Activated CD4-positive, CD25-positive, alpha-beta regulatory T cell treated with anti-CD3 and anti-CD28 coated beads, Interleukin-2, amount 50 U/mL, for 24 hours (primary cell): Measurements from ENCODE around the gene PSEN2.

Source experiments
- ATAC-seq, 2 donors: fragments of 150-1000 bp; cut with Tn5 transposase; one replicate each; pipeline ENCODE4 v1.10.0; 2021; ENCODE audit warnings: mild to moderate bottlenecking in 1 of 2, moderate library complexity in 1 of 2

PSEN2 gene

DNA sequence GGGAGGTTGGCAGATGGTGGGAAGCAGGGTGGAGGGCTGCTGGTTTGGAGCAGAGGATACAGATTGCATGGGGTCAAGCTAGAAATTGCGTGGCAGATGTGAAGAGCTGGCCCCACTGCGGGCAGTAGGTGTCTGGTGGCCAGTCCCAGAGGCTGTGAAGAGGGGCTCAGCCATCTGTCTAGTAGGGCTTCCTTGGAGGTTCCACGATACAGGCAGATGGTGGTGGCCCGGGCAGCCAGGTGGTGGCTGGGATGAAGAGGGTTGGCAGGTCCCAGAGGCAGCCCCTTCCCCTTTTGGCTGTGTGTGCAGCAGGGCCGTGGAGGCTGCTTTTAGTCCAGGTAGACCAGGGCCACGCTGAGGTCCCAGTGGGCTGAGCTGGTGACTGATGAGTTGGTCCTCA, 16.6 kb downstream of the PSEN2 start:
- ATAC-seq, result no peak

DNA sequence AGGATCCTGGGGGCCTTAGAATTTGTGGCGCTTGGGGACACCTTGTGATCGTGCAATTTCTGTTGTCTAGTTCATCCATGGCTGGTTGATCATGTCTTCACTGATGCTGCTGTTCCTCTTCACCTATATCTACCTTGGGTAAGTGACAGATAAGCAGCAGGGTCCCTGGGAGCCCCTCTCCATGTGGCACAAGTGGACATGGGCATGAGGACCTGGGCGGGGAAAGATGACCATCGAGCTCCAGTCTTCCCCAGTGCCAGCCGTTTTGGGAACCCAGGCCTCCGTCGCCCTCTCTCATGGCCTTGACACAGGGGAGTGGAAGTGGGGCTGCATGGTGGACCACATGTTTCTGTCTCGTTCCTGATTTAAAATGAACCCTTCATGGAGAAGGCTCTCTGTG, 17.6 kb downstream of the PSEN2 start:
- ATAC-seq, result no peak

DNA sequence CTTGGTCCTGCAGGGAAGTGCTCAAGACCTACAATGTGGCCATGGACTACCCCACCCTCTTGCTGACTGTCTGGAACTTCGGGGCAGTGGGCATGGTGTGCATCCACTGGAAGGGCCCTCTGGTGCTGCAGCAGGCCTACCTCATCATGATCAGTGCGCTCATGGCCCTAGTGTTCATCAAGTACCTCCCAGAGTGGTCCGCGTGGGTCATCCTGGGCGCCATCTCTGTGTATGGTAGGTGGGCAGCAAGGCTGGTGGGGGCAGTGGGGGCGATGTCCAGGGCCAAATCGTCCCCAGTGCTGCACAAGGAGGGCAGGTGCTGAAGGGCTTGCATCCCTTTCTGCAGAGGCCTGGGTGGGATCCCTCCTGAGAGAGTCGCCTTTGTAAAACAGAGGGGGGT, 18.4 kb downstream of the PSEN2 start:
- ATAC-seq, result no peak

DNA sequence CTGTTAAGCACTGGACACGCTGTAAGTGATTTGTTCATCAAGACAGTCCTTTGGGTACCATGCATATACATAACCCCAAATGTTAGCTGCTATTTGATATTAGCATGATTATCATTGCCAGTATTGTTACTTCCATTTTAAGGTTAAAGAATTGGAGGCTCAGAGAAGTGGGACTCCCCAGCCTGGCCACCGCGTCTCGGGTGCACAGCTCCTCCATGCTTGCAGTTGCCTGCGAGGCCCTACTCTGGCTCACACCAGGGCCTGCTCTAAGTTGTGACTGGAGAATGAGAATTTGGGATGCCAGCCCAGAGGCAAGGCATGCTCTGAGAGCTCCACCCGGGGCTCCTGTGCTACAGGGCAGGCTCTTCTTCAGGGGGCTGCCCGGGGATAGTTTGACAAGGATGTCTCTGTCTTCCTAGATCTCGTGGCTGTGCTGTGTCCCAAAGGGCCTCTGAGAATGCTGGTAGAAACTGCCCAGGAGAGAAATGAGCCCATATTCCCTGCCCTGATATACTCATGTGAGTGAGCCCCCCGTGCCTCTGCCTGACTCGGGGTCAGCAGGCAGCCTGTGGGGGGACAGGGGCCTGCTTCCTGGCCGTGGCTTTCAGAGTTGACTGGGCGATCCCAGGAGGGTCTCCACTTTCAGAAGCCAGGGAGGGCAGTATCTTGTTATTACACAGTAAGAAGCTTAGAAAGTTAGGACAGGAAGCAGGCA, 19.4 kb downstream of the PSEN2 start:
- ATAC-seq, result no peak

DNA sequence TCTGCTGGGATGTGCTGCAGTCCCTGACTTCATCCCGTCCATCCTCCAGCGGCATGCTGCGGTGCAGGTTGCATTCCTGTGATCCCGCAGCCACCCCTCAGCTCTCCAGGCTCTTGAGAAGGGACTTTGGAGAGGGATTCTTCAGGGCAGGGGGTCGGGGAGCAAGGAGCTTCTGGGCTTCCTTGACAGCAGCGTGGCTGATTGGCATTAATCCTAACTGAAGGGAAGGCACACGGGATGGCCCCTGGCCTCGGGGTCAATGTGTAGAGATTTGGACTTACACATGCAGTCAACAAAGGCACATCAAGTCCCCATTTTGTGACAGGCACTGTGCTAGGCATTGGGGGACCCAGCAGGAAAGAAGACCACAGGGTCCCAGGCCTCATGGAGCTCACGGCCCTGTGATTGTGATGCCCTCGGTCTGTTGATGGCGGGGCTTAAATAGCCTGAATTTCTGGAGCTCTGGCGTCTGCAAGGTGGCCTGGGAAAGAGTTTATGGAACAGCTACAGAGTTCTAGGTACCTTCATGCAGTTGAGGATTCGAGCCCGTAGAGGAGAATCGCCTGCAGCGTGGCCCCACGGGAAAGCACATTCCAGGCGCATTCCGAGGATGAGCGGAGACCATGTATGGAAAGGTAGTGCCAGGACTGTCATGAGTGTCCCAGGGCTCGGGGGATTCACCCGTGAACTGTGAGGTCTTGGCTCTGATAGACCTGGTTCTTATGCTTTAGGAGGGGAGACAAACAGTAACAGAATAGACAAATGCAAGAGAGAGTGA, 20.1 kb downstream of the PSEN2 start:
- ATAC-seq, result no peak

DNA sequence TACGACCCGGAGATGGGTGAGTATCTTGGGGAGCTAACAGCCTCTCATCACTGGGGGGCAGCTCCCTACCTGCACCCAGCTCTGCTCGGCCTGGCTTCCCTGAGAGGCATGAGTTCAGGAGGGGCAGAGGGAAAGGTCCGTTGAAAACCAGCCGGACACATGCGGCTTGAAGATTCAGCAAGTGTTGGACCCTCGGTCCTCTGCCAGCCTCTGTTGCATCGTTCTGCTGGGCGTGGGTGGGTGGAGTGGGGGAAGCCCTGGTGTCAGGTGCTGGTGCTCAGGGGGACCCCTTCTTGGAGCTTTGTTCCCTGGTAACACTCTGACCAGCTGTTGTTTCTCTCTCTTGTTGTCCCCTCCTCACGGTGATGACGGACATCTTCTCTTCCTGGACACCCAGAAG, 20.9 kb downstream of the PSEN2 start:
- ATAC-seq, result no peak

DNA sequence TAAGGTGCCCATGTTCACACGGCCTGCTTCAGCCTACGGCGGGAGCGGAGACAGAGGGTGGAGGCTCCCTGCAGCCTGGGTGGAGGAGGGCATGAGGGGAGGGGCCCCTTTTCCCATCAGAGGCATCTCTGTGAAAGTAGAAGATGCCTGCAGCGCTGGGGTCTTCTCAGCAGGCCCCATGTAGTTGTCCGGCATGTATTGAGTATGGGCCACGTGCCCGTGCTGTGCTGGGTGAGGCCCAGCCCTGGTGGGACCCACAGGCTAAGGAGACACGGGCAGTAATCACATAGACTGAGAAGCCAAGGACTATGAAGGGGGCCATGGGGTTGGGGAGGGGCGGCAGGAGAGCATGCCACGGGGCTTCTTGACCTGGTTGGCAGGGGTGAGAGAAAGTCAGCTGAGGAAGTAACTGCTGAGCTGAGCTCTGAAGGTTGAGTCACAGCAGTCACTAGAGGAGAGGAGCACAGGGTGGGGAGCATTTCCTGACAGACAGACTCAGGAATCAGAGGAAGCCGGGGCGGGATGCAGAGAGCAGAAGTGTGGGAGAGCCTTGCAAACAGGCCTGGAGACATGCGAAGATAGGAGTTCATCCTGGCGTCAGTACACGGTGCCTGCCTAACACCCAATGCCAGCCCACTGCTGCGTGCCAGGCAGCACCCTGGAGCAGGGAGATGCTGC, 21.6 kb downstream of the PSEN2 start:
- ATAC-seq, result no peak

DNA sequence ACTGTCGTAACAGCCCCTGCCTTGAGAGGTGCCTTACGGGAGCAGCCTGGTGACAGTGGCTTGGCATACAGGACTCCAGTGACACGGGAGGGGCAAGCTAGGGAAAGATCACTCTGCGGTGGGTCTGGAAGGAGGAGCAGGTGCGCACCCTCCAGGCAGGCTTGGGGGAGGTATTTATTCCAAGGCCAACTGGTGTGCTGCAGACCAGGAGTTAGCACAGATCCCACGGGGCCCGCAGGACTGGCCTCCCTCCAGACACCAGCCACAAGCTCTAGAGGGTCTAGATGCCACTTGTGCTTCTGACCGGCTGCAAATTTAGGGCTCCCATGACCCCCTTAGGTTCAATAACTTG, 22.1 kb downstream of the PSEN2 start:
- no peak for ATAC-seq

DNA sequence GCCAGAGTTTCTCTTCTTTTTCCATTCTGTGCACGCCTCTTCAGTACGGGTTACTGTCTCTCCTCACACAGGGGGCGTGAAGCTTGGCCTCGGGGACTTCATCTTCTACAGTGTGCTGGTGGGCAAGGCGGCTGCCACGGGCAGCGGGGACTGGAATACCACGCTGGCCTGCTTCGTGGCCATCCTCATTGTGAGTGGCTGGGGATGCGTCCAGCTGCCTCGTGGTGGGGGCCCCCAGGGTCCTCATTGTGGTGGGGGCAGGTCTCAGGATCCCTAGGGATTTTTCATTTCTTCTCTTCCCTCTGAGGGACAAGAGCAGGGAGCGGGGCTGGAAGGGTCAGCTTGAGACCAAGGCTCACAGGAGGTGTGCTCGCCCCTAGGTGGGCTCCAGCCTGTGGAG, 23.5 kb downstream of the PSEN2 start:
- ATAC-seq, result no peak

DNA sequence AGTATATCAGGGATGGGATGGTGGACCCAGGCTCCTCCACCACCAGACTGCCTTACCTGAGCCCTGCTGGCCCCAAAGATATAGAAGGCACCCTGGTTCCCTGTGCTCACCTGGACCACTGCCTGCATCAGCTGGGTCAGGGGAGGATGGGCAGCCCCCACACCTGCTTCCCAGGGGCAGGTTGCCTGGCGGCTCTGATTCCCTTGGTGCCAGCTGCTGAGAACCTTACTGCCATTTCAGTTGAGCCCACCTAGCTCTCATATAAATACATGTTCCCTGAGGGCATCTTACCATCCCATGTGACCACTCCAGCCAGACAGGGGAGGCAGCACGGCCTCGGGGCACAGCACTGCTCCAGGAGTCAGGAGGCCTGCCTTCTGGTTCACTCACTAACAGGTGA, 24.4 kb downstream of the PSEN2 start:
- no peak for ATAC-seq

DNA sequence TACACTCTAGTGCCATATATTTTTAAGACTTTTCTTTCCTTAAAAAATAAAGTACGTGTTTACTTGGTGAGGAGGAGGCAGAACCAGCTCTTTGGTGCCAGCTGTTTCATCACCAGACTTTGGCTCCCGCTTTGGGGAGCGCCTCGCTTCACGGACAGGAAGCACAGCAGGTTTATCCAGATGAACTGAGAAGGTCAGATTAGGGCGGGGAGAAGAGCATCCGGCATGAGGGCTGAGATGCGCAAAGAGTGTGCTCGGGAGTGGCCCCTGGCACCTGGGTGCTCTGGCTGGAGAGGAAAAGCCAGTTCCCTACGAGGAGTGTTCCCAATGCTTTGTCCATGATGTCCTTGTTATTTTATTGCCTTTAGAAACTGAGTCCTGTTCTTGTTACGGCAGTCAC, 25.2 kb downstream of the PSEN2 start:
- ATAC-seq, result no peak

DNA sequence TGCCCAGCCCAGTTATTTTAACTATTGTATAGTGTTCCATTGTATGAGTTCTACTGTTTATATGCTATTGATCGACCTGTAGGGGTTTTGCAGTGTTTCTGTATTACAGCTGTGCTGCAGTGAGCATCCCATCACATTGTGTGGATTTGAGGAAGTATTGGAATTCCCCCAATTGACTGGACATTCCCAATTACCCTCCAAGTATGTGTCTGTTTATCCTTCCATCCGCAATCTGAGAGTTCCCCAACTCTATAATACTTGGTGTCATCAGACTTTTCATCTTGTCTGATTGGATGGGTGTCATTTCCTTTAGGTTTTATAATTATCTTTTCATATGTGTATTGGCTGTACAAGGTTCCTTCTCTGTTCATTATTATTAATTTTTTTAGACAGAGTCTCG, 27.8 kb downstream of the PSEN2 start:
- no peak for ATAC-seq

DNA sequence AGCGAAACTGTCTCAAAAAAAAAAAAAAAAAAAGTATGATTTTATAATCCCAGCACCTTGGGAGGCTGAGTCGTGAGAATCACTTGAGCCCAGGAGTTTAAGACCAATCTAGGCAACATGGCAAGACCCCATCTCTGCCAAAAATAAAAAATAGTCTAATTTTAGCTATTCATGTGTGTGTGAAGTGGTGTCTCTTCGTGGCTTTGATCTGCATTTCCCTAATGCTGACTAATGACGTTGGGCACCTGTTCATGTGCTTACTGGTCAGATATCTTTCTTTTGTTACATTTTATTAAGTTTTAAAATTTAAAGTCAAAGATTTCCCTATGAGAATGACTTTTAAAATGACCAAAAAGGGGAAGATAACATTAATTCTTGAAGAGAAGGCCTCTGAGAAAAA, 31.0 kb downstream of the PSEN2 start:
- no peak for ATAC-seq

DNA sequence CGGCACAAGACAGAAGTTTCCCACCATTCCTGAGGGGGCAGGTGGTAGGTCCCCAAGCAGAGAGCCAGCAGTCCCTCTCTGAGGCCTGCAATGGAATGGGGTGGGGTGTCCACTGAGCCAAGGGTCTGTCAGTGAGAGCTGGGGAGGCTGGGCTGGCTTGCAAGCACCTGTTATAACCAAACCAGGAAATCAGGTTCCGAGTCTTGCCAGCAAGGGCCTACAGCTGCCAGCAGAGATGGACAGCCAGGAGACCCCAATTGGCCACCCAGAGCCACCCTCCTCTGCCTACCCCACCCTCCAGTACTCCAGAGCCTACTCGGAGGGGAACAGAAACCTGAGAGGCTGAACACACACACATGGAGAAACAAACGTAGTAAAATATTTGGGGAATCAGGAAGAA, 32.2 kb downstream of the PSEN2 start:
- no peak for ATAC-seq

DNA sequence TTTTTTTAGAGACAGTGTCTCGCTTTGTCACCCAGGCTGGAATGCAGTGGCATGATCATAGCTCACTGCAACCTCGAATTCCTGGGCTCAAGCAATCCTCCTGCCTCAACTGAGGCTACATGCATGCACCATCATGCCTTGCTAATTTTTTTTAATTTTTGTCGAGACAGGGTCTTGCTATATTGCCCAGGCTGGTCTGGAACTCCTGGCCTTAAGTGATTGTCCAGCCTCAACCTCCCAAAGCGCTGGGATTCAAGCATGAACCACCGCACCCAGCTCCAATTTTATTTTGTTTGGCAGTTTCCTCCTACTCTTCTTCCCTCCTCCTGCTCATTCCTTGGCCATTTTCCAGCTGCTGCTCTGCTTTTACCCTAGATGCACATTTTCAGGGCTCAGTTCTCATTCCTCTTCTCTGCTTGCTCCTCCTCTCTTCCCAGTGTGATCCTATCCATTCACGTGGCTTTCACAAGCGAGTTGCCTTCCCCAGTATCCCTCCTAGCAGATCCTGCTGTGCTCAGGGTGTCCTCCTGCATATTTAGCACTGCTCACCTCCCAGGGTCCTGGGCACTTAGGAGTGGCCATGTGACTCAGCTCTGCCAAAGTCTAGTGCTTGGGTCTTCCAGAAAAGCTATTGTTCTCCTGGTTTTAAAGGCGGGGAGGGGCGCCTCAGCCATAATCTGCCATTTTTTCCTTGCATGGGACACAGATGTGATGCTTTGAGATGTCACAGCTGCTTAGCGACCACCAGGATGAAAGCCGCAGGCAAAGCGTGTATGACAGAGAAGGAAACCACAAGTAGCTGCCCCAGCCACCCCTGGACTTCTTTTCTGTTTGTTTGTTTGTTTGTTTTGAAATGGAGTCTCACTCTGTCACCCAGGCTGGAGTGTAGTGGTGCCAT, 33.7 kb downstream of the PSEN2 start:
- no peak for ATAC-seq

DNA sequence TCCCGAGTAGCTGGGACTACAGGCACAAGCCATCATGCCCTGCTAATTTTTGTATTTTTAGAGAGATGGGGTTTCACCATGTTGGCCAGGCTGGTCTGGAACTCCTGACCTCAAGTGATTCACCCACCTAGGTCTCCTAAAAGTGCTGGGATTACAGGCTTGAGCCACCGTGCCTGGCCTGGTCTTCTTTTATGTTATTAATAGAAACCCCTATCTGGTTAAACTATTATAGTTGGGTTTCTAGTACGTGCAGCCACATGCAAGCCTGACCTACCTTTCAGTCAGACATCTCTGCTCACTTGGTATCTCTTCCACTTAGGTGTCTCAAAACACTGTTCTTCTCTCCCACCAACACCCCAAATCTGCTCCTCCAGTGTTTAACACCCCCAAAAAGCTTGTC, 34.4 kb downstream of the PSEN2 start:
- ATAC-seq, result no peak

DNA sequence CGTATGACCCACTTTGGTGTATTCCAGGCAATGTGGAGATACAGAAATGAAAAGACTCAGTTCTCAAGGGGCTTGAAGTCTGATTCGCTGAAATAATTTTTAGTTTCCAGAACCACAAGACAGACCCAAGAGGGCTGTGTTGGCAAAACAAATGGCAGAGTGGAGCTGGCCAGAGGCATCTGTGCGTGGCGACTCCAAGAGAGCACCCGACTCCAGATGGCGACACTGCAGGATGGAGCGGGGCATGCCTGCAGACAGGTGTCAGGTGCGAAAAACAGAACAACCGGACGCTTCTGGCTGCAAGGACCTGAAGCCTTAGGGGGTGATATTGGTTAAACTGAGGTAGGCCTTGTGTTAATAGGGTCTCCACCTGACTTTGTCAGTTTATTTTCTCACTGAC, 38.0 kb downstream of the PSEN2 start:
- no peak for ATAC-seq

DNA sequence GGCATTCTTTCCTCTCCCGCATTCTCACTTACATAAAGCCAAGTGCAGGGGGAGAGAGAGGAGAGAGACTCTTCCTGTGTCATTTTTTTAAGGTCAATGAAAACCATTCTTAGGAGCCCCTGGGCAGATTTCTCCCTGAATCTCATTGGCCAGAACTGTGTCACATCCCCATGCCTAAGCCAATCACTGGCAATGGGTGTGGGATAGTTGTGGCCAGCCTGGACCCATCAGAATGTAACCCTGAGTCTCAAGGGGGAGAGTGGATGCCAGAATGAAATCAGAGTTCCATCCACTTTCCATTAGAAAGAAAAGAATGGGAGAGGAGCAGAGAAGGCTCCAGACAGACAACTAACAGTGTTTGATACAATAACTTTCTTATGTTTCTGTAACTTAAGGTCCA, 38.5 kb downstream of the PSEN2 start:
- ATAC-seq, result no peak

DNA sequence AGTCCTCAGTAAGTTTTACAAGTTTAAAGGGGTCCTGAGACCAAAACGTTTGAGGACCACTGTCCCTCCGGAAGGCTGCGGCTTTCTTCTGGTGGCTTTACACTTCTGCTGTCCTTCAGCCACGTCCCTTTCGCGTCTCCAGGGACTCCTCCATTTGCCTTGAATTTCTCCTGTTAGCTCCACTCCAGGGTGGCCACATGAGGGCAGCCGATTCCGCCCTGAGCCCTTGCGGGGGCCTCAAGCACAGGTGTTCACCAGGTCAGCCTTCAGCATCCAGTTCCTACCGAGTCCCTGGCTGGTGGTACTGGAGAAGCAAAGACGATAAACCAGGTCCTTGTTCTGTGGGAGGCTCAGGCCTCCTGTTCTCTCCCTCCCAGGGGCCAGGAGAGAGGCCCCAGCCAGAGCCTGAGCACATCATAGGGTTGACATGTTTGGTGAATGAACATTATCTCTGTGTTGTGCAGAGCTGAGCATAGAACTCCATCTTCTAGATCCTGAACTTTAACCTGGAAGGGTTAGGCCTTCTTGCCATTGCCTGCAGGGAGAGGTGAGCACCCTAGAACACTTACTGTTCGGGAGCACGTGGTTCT, 42.3 kb downstream of the PSEN2 start:
- ATAC-seq, result peak in 1 of 2 donors; percentile 53

DNA sequence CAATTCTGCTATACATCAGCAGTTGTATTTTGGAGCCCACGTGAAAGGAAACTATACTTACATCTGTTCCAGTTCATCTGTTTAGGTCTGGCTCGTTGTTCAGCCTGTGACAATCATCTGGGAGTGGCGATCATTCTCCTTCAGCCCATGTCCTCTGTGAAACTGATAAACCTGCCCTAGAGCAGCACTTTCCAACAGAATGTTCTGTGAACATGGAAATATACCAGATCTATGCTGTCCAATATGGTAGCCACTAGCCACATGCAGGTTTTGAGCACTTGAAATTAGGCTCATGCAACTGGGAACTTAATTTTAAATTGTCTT, 45.2 kb downstream of the PSEN2 start:
- no peak for ATAC-seq

DNA sequence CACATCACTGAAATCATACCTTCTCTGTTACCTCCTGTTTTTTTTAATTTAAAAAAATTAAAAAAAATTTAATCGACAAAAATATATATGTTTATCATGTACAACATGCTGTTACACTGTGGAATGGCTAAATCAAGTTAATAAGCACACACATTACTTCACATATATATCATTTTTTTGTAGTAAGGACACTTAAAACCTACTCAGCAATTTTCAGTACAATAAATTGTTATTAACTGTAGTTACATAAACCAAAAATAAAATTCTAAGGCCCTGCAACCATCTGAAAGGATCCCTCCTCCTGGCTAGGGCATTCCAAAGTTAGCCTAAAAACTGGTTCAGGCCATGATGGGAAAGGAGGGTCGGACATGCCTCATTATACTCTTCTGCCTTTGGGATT, 46.1 kb downstream of the PSEN2 start:
- no peak for ATAC-seq

DNA sequence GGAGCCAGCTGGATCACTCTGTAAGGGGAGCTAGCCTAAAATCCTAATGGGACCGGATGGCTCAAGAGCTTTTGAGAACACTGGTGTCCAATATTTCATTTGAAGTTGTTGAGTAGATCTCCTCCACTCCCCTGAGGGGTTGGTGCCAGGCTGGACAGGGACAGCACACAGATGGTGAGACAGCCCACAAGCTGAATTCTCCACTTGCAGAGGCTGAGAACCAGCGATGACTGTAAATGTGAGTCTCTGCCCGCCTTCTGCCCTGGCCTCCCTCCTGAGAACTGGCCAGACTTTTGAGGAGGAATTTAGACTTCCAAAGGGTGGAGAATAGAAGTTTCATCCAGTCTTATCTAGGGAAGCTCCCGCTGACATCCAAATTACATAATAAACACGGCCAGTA, 49.2 kb downstream of the PSEN2 start:
- no peak for ATAC-seq

DNA sequence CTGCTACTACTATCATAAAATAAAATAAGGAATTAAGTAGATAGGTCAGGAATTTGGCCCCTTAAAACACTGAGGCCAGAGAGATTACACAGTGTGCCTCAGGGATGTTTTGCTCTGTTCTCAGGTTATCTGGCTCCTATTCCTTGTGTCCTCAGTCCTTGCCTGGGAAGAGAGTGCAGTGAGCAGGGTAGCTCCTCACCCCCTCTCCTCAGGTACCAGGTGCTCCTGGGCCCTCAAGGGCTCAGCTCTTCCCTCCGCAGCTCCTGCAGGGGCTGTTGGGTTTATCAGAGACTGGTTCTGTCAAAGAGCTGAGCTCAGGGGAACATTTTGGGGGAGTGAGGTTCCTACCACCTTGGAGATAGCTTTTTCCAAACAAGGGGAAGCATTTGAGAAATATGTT, 49.6 kb downstream of the PSEN2 start:
- ATAC-seq, result no peak
